HepG2 (cell line): Measurements from ENCODE around the gene BCAM. TPM values are rescaled to one million over a fixed set of nuclear protein-coding genes. Genes with fewer than 3 reads are reported as not detected.
A peak's percentile ranks its signal among the peaks of the same experiment; 100 is the strongest.

Experiments
- JARID2 ChIP-seq: sonication (generic); formaldehyde crosslinking; IDR thresholded peaks from 2 replicates; pipeline ENCODE4 v1.8.1; 2023; ENCODE audit warnings: missing genetic modification reagents, inconsistent platforms; ENCODE audit not compliant: insufficient replicate concordance
- PHF21A ChIP-seq: sonication (generic); formaldehyde crosslinking; IDR thresholded peaks from 2 replicates; pipeline ENCODE4 v1.5.0; 2020; ENCODE audit warnings: mild to moderate bottlenecking, missing genetic modification reagents
- SOX13 ChIP-seq, 3 experiments: fragments of 450-650 bp in 1 of 3; sonication (generic) in 1 of 3; formaldehyde crosslinking in 1 of 3; IDR thresholded peaks in 2 of 3; conservative IDR thresholded peaks in 1 of 3; 2 replicates each; pipeline versions ENCODE4 v1.5.0 to v1.6.1; 2016 to 2020; ENCODE audit warnings: antibody characterized with exemption in 1 of 3, mild to moderate bottlenecking in 1 of 3, missing compliant biosample characterization in 1 of 3, missing genetic modification reagents in 1 of 3, moderate library complexity in 1 of 3
- ZNF331 ChIP-seq: sonication (generic); formaldehyde crosslinking; IDR thresholded peaks from 2 replicates; pipeline ENCODE4 v1.4.0; 2020; ENCODE audit warnings: missing genetic modification reagents
- ZNF790 ChIP-seq: sonication (generic); formaldehyde crosslinking; IDR thresholded peaks from 2 replicates; pipeline ENCODE4 v1.8.0; 2022; ENCODE audit warnings: missing genetic modification reagents, mild to moderate bottlenecking, borderline replicate concordance
- polyA plus RNA-seq, 8 experiments: library from polyadenylated mRNA; depleted of rRNA in 3 of 8; stranded (reverse) in 7 of 8; unstranded in 1 of 8; fragments of >200 nt; fragmentation: Illumina TruSeq in 4 of 8; extraction: Trizol in 4 of 8; gene quantifications; 2 replicates each; pipeline versions ENCODE4 v1.2.1 to v1.2.3, GENCODE V29; 2011 to 2016; ENCODE audit warnings: low read depth in 4 of 8, missing spikeins in 1 of 8, mixed read lengths in 1 of 8; ENCODE audit not compliant: insufficient read depth in 1 of 8
- total RNA-seq, 5 experiments: library from RNA; depleted of rRNA; stranded (reverse); fragments of >200 nt; fragmentation: Illumina TruSeq; extraction: Trizol; gene quantifications; 2 replicates each; pipeline ENCODE4 v1.2.3, GENCODE V29; 2016; ENCODE audit warnings: low read depth in 1 of 5
- TF ChIP-seq, protein P1 (sequence below): sonication (generic); formaldehyde crosslinking; IDR thresholded peaks from 2 replicates; pipeline ENCODE4 v1.5.1; 2020; ENCODE audit warnings: mild to moderate bottlenecking, missing genetic modification reagents, moderate library complexity
- TF ChIP-seq, protein P2 (sequence below), 2 experiments: sonication (generic) in 1 of 2; formaldehyde crosslinking in 1 of 2; IDR thresholded peaks; 2 replicates each; pipeline versions ENCODE4 v1.4.0 to v1.6.1; 2016 to 2020; ENCODE audit warnings: borderline replicate concordance in 1 of 2, low read depth in 1 of 2, mild to moderate bottlenecking in 1 of 2, missing genetic modification reagents in 1 of 2
- TF ChIP-seq, protein P3 (sequence below): sonication (generic); formaldehyde crosslinking; IDR thresholded peaks from 2 replicates; pipeline ENCODE4 v1.4.0; 2020; ENCODE audit warnings: missing genetic modification reagents, borderline replicate concordance

The BCAM gene
- total and polyA plus RNA-seq, 2 of the 13 experiments (the other 11 are each of a cell fraction or from before 2014, with no cell fraction given), result 51.2 to 62.7 TPM

DNA sequence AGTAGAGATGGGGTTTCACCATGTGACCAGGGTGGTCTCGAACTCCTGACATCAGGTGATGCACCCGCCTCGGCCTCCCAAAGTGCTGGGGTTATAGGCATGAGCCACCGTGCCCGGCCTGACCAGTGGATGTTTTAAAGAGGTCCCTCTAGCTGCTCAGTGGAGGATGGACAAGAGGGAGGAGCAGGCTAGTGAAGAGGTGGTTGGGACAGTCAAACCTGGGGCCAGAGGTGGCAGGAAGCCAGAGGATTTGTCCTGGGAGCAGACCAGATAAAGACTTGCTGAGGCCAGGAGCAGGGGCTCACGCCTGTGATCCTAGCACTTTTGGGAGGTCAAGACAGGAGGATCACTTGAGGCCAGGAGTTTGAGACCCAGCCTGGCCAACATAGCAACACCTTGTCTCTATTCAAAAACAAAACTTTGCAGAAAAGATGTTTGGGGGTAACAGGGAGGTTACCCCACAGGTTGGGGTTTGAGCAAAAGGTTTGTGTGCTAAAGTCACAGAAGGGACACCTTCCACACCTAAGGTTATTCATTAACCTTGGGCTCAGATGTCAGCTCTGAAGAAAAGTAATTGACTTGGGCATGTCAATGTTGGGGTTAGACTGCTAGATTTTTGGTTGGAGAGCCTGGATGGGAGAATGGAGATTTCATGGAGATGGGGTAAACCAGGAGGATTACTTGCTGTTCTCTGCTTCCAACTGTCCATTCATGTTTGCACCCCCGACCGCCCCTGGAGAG lies 9.0 kb downstream of the BCAM start (continued):
- TF ChIP-seq, protein P1, sequence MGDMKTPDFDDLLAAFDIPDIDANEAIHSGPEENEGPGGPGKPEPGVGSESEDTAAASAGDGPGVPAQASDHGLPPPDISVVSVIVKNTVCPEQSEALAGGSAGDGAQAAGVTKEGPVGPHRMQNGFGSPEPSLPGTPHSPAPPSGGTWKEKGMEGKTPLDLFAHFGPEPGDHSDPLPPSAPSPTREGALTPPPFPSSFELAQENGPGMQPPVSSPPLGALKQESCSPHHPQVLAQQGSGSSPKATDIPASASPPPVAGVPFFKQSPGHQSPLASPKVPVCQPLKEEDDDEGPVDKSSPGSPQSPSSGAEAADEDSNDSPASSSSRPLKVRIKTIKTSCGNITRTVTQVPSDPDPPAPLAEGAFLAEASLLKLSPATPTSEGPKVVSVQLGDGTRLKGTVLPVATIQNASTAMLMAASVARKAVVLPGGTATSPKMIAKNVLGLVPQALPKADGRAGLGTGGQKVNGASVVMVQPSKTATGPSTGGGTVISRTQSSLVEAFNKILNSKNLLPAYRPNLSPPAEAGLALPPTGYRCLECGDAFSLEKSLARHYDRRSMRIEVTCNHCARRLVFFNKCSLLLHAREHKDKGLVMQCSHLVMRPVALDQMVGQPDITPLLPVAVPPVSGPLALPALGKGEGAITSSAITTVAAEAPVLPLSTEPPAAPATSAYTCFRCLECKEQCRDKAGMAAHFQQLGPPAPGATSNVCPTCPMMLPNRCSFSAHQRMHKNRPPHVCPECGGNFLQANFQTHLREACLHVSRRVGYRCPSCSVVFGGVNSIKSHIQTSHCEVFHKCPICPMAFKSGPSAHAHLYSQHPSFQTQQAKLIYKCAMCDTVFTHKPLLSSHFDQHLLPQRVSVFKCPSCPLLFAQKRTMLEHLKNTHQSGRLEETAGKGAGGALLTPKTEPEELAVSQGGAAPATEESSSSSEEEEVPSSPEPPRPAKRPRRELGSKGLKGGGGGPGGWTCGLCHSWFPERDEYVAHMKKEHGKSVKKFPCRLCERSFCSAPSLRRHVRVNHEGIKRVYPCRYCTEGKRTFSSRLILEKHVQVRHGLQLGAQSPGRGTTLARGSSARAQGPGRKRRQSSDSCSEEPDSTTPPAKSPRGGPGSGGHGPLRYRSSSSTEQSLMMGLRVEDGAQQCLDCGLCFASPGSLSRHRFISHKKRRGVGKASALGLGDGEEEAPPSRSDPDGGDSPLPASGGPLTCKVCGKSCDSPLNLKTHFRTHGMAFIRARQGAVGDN (CRISPR knock-in tag), result peak; percentile 26
- TF ChIP-seq, protein P2, sequence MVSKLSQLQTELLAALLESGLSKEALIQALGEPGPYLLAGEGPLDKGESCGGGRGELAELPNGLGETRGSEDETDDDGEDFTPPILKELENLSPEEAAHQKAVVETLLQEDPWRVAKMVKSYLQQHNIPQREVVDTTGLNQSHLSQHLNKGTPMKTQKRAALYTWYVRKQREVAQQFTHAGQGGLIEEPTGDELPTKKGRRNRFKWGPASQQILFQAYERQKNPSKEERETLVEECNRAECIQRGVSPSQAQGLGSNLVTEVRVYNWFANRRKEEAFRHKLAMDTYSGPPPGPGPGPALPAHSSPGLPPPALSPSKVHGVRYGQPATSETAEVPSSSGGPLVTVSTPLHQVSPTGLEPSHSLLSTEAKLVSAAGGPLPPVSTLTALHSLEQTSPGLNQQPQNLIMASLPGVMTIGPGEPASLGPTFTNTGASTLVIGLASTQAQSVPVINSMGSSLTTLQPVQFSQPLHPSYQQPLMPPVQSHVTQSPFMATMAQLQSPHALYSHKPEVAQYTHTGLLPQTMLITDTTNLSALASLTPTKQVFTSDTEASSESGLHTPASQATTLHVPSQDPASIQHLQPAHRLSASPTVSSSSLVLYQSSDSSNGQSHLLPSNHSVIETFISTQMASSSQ (IDR thresholded peaks at IDR 0.05; ENCODE audit: low read depth), result peak; percentile 69
- TF ChIP-seq, protein P2 (CRISPR knock-in tag; IDR thresholded peaks at IDR 0.05; ENCODE audit: borderline replicate concordance), result no peak; the same call in 1 of the 2 replicates
- TF ChIP-seq SOX13 (IDR thresholded peaks at IDR 0.05), result no peak
- 0 out of 4 replicates have a peak, but pooled peaks of 1 of the 2 experiments have one; percentile 6 for TF ChIP-seq SOX13 (CRISPR knock-in tag; conservative IDR thresholded peaks at IDR 0.05 in 1 of 2, IDR thresholded peaks at IDR 0.05 in 1 of 2)
- TF ChIP-seq, protein P3, sequence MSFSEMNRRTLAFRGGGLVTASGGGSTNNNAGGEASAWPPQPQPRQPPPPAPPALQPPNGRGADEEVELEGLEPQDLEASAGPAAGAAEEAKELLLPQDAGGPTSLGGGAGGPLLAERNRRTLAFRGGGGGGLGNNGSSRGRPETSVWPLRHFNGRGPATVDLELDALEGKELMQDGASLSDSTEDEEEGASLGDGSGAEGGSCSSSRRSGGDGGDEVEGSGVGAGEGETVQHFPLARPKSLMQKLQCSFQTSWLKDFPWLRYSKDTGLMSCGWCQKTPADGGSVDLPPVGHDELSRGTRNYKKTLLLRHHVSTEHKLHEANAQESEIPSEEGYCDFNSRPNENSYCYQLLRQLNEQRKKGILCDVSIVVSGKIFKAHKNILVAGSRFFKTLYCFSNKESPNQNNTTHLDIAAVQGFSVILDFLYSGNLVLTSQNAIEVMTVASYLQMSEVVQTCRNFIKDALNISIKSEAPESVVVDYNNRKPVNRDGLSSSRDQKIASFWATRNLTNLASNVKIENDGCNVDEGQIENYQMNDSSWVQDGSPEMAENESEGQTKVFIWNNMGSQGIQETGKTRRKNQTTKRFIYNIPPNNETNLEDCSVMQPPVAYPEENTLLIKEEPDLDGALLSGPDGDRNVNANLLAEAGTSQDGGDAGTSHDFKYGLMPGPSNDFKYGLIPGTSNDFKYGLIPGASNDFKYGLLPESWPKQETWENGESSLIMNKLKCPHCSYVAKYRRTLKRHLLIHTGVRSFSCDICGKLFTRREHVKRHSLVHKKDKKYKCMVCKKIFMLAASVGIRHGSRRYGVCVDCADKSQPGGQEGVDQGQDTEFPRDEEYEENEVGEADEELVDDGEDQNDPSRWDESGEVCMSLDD (CRISPR knock-in tag), result no peak
- TF ChIP-seq JARID2 (CRISPR knock-in tag), result peak; percentile 53
- 0 out of 2 replicates have a peak, but pooled peaks have one; percentile 32 for TF ChIP-seq ZNF790
- 0 out of 2 replicates have a peak, but pooled peaks have one; percentile 35 for TF ChIP-seq PHF21A (CRISPR knock-in tag)
- TF ChIP-seq ZNF331 (CRISPR knock-in tag), result peak; percentile 40; the same call in 1 of the 2 replicates
